NB4 (cell line): ENCODE measurements around the gene ZFYVE28.

ENCODE experiments used
- DNase-seq: peaks from one replicate; pipeline ENCODE4 v3.0.0; 2010; ENCODE audit warnings: low read depth
- H3K4me3 ChIP-seq: one replicate; pipeline ENCODE4 v1.5.1; 2011; ENCODE audit warnings: mild to moderate bottlenecking, low read depth, low read length, moderate library complexity
- CTCF ChIP-seq: IDR thresholded peaks from one replicate; pipeline ENCODE4 v1.5.1; 2012; ENCODE audit warnings: low read depth, low read length
- MAX ChIP-seq: IDR thresholded peaks from 2 replicates; pipeline ENCODE4 v1.6.1; 2011; ENCODE audit warnings: low read depth, low read length
- MYC ChIP-seq: IDR thresholded peaks from 2 replicates; pipeline ENCODE4 v1.6.1; 2011; ENCODE audit warnings: low read depth, low read length
- POLR2A ChIP-seq: IDR thresholded peaks from 2 replicates; pipeline ENCODE4 v1.6.1; 2011; ENCODE audit warnings: mild to moderate bottlenecking; ENCODE audit not compliant: insufficient read length; ENCODE audit errors: extremely low read depth

Gene ZFYVE28

GRCh38 chr4:2284934-2285612, 133.4 kb downstream of the ZFYVE28 start:
- TF ChIP-seq POLR2A (no peak), MYC (no peak), MAX (no peak), CTCF (no peak)
- peak; percentile 75 for DNase-seq
- H3K4me3 ChIP-seq = no peak overlapping the region

- no peak for DNase-seq
- TF ChIP-seq MYC = no peak
- TF ChIP-seq CTCF = no peak
- TF ChIP-seq MAX = no peak
- no peak for TF ChIP-seq POLR2A
- H3K4me3 ChIP-seq = no peak overlapping the region
Measured at GRCh38 chr4:2284161-2284933, 134.1 kb downstream of the ZFYVE28 start.

GRCh38 chr4:2283199-2283711, 135.2 kb downstream of the ZFYVE28 start:
- no peak overlapping the region for H3K4me3 ChIP-seq
- no peak for TF ChIP-seq MAX
- TF ChIP-seq MYC = no peak
- TF ChIP-seq POLR2A = no peak
- no peak for TF ChIP-seq CTCF
- DNase-seq = no peak

GRCh38 chr4:2281575-2282343, 136.7 kb downstream of the ZFYVE28 start:
- peak; percentile 84 for DNase-seq
- TF ChIP-seq CTCF = peak; percentile 64
- TF ChIP-seq POLR2A = no peak
- peak; percentile 26 for TF ChIP-seq MYC
- TF ChIP-seq MAX = peak; percentile 24
- H3K4me3 ChIP-seq = no peak overlapping the region

GRCh38 chr4:2280531-2281300, 137.7 kb downstream of the ZFYVE28 start:
- no peak overlapping the region for H3K4me3 ChIP-seq
- no peak for DNase-seq
- TF ChIP-seq CTCF (no peak), POLR2A (no peak), MYC (no peak), MAX (no peak)
